PC-9 (cell line): ENCODE measurements around the gene MYDGF.

Experiments used
- CTCF ChIP-seq: fragments of 200-600 bp; sonication (generic); conservative IDR thresholded peaks from 2 replicates; pipeline ENCODE4 v1.6.1; 2017; ENCODE audit warnings: mixed run types, antibody characterized with exemption, mild to moderate bottlenecking, moderate library complexity
- EZH2 ChIP-seq: fragments of 200-600 bp; sonication (generic); IDR thresholded peaks from 2 replicates; pipeline ENCODE4 v1.8.0; 2017; ENCODE audit warnings: antibody characterized with exemption, low read depth

GRCh38 chr19:4641132-4641531, 29.0 kb downstream of the MYDGF start:
- TF ChIP-seq CTCF (no peak), EZH2 (no peak)
